ENCODE measurements around the gene C1orf74.

DNA sequence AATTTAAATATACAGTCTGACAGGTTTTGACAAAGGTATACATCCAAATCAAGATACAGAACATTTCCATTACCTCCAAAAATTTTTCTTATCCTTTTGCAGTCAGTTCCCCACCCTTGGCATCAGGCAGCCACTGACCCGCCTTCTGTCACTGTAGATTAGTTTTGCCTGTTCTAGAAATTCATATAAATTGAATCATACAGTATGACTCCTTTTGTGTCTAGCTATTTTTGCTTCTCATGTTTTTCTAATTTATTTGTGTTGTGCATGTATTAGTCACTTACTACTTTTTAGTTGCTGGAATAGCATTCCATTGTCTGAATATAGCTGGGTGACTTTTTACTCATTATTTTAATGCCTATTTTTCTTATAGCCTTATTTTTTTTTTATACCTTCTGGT is 47.3 kb upstream of the C1orf74 start:
- TF ChIP-seq CTCF (IDR thresholded peaks at IDR 0.05) (no peak), POLR2A (IDR thresholded peaks at IDR 0.05) (no peak), EP300 (IDR thresholded peaks at IDR 0.05) (no peak)
